A549 treated with CpdA at 1 μM for 4 hours (cell line): ENCODE measurements around the gene SSTR5. TPM values are rescaled to one million over a fixed set of nuclear protein-coding genes. Genes with fewer than 3 reads are reported as not detected.

Experiments used
- total RNA-seq: library from RNA; stranded (reverse); fragments of 200-300 nt; extraction: Qiagen RNA extraction; gene quantifications from 5 replicates; pipeline ENCODE4 v1.2.3, GENCODE V29; 2022; ENCODE audit warnings: low read depth

The SSTR5 gene
- total RNA-seq: 0.26 to 0.36 TPM (median 0.26 TPM) in 3 of 5 replicates, not detected in the others

GRCh38 chr16:1072526-1073261 lies at the start of gene SSTR5:
TSS of gene SSTR5 (plus strand) at chr16:1072747. CDS start at chr16:1078869, 6,122 bp downstream.

GRCh38 chr16:1096169-1097082 lies 23.9 kb downstream of the SSTR5 start, which contains the start of gene C1QTNF8:
TSS of gene C1QTNF8 (minus strand) at chr16:1096244. CDS start at chr16:1094922, 1,322 bp downstream.

Other genes starting within 250 kb of the SSTR5 start
- 8.6 to 11.9 TPM (median 9.0 TPM) in 5 replicates for gene LMF1, start 101.8 kb upstream of the SSTR5 start, total RNA-seq
- 1.0 to 1.5 TPM (median 1.4 TPM) in 5 replicates for gene SOX8, start 91.0 kb upstream of the SSTR5 start, total RNA-seq
- not detected in 5 replicates for gene C1QTNF8, start 23.5 kb downstream of the SSTR5 start, total RNA-seq
- 8.6 to 12.1 TPM (median 11.3 TPM) in 5 replicates for gene CACNA1H, start 80.4 kb downstream of the SSTR5 start, total RNA-seq
- gene TPSG1, start 152.5 kb downstream of the SSTR5 start, total RNA-seq: 0.08 to 0.16 TPM in 2 of 5 replicates, not detected in the others
- not detected in 5 replicates for gene TPSB2, start 157.4 kb downstream of the SSTR5 start, total RNA-seq
- gene TPSAB1, start 168.0 kb downstream of the SSTR5 start, total RNA-seq: not detected in 5 replicates
- 0.03 TPM in 1 of 5 replicates, not detected in the others for gene TPSD1, start 183.3 kb downstream of the SSTR5 start, total RNA-seq
- gene UBE2I, start 236.9 kb downstream of the SSTR5 start, total RNA-seq: 161 to 196 TPM (median 171 TPM) in 5 replicates